GM12872 (cell line): Measurements from ENCODE around the gene ANO1.

Source experiments
- TF ChIP-seq, protein P1 (sequence below): IDR thresholded peaks from 3 replicates; pipeline ENCODE4 v1.5.1; 2011; ENCODE audit warnings: low read depth, mild to moderate bottlenecking, low read length, moderate library complexity; ENCODE audit not compliant: insufficient read depth

ANO1 gene

DNA sequence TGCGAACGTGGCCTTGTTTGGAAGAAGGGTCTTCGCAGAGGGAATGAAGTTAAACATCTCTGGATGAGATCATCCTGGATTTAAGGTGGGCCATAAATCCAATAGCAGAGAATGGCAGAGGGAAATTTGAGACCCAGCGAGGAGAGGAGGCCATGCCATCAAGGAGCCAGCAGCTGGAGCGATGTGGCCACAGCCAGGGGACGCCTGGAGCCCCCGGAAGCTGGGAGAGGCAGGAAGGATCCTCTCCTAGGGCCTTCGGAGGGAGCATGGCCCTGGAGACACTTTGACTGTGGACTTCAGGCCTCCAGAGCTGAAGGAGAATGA lies 22.1 kb downstream of the ANO1 start:
- TF ChIP-seq, protein P1, sequence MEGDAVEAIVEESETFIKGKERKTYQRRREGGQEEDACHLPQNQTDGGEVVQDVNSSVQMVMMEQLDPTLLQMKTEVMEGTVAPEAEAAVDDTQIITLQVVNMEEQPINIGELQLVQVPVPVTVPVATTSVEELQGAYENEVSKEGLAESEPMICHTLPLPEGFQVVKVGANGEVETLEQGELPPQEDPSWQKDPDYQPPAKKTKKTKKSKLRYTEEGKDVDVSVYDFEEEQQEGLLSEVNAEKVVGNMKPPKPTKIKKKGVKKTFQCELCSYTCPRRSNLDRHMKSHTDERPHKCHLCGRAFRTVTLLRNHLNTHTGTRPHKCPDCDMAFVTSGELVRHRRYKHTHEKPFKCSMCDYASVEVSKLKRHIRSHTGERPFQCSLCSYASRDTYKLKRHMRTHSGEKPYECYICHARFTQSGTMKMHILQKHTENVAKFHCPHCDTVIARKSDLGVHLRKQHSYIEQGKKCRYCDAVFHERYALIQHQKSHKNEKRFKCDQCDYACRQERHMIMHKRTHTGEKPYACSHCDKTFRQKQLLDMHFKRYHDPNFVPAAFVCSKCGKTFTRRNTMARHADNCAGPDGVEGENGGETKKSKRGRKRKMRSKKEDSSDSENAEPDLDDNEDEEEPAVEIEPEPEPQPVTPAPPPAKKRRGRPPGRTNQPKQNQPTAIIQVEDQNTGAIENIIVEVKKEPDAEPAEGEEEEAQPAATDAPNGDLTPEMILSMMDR, result no peak

DNA sequence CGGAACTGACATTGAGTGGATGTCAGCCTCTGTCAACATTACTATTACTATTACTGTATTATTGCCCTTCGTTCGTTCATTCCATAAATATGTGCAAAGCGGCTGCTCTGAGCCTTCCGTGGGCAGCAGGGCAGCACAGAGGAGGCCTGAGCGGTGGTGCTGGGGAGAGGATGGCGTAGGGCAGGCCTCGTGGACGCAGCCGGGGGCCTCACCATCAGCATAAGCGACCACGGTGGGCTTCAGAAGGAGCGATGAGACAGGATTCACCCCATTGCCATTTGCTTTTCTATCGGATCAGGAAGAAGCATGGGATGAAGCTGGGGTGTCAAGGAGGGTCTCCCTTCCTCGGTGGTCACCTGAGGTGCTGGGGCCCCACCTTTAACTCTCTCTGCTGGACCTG lies 22.7 kb downstream of the ANO1 start:
- TF ChIP-seq, protein P1, result no peak

DNA sequence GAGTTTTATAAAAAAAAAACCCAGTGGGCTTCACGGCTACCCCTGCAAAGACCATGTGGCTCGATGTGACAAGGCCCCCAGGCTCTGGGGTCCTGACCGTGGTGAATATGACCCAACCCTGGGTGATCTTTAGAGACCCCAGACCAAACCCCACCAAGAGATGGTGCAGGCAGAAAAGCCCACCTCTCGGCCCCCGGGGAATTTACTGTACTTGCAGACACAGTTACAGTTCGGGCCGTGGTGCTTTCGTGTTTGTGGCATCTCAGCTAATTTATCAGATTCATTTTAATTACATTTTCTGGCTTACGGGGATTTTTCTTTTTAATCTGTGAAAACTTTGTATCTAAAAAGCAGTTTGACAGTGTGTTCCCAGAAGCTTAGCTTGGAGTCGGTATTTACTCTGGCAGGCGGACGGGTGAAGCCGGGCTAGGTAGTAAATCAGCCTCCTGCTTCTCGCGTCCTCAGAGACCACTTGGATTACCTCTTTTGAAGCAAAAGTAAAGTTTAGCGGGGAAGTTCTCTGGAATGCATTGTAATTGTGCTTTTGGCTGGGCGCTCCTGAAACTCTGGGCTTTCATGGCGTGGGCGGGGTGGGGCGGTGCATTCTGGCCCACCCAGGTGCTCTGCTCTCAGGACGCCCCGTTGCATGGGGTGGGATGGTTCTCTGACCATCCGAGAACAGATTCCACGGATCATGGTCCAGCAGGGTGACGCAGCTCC lies 25.3 kb downstream of the ANO1 start:
- TF ChIP-seq, protein P1, result no peak

DNA sequence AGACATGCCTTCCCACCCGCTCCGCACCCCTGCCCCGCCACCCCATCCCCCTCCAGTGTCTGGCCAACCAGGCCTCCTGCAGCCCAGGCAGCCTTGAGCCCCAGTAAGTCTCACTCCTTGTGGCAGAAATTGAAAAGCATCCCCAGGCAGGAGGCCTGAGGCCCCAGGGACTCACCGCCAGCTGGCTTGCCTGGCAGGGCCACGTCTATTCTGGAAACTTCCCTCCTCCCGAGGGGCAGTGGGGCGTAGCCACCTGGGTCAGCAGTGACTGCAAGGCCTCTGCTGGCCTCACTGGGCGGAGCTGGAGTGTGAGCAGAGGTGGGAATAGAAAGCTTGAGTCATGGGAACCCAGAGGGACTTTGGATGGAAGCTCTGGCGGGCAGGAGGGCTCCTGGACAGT lies 26.3 kb downstream of the ANO1 start:
- TF ChIP-seq, protein P1, result no peak

DNA sequence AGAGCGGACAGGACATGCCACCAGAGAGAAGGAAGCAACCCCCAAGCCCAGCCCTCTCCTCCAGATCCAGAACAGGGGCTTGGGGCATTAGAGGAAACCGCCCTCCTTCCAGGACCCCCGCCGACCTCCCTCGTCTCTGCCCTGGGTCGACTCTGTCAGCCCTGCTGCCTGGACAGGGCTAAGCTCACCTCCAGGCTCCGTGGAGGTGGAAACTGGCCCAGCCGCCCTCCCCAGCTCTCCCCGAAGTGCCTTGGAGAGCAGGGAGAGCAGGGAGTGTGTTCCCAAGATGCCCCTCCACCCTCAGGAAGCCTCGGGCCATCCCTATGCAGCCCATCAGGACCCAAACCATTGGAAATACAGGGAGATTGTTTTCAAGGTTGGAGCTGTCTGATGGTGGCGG lies 26.8 kb downstream of the ANO1 start:
- TF ChIP-seq, protein P1, result no peak

DNA sequence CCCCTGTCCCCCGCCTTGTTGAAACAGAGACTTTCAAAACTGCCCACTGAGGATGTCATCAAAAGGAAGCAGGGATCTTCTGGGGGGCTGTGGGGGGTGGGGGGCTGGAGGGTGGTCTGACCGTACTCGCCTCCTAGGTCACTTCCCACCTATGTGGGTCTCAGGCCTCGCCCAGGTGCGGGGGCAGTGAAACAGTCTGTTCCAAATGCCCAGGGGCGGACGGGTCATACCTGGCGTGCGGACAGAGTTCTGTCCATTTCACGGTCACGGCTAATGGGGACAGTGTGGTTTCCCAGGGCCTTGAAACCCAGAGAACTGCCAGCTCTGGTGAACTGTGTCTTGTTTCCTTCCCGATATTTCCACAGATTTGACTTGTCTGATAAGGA lies 27.2 kb downstream of the ANO1 start:
- TF ChIP-seq, protein P1, result no peak

DNA sequence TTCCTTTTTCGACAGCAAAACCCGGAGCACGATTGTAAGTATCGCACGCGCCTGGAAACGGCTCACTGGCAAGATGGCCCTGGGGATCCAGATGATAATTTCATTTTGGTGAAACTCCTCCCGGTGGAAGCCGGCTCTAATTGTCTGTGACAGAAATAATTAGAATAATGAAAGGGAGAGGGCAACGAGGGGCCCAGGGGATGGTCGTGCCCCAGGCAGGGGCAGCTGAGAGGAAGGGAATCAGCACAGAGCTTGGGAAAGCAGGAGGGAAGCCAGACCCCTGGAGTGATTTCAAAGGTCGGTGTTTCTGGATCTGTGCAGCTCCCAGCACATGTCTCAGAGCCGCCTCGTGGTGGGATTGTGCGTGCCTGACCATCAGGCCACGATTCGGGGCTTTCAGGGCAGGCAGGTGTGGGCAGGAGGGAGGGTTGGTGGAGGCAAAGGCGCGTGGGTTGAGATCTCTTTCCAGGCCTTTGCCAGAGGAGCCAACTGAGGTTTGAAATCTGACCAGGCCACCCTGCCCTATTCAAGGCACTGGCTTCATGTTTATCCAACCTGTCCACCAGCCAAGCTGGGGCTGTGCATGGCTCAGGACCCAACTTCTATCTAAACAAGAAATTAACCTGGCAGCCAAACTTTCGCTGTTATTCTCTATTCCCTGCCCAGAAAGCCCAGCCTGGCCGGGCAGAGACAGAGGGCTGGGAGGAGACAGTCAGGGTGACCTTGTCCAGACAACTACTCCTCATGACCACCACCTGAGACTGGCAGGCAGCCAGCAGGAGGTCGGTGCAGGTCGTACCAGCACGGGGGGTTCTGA lies 27.8 kb downstream of the ANO1 start:
- TF ChIP-seq, protein P1, result no peak
